GM12891 (cell line): ENCODE measurements around the gene CBFA2T3.

ENCODE experiments used
- DNase-seq: peaks from one replicate; pipeline ENCODE4 v3.0.0; 2011; ENCODE audit warnings: low spot score; ENCODE audit not compliant: insufficient read length
- FAIRE-seq: peaks from 2 replicates; lab custom pipeline; 2011; peaks lifted over from hg19 to GRCh38; lab: Jason Lieb, UNC
- PAX5 ChIP-seq: IDR thresholded peaks from 2 replicates; pipeline ENCODE4 v1.6.1; 2011; ENCODE audit warnings: low read length, moderate library complexity, mild to moderate bottlenecking; ENCODE audit not compliant: insufficient read depth, severe bottlenecking
- POLR2A ChIP-seq: IDR thresholded peaks from 2 replicates; pipeline ENCODE4 v1.6.1; 2011; ENCODE audit warnings: low read depth, low read length, control low read depth
- POLR2AphosphoS5 ChIP-seq: IDR thresholded peaks from 2 replicates; pipeline ENCODE4 v1.6.1; 2011; ENCODE audit warnings: low read depth, low read length, control low read depth
- POU2F2 ChIP-seq: IDR thresholded peaks from 2 replicates; pipeline ENCODE4 v1.6.1; 2011; ENCODE audit warnings: low read depth, mild to moderate bottlenecking, control low read depth, low read length, moderate library complexity
- SPI1 ChIP-seq: IDR thresholded peaks from 2 replicates; pipeline ENCODE4 v1.6.1; 2011; ENCODE audit warnings: low read depth, low read length, control low read depth
- TAF1 ChIP-seq: IDR thresholded peaks from 2 replicates; pipeline ENCODE4 v1.6.1; 2011; ENCODE audit warnings: low read depth, low read length, control low read depth

The CBFA2T3 gene

DNA sequence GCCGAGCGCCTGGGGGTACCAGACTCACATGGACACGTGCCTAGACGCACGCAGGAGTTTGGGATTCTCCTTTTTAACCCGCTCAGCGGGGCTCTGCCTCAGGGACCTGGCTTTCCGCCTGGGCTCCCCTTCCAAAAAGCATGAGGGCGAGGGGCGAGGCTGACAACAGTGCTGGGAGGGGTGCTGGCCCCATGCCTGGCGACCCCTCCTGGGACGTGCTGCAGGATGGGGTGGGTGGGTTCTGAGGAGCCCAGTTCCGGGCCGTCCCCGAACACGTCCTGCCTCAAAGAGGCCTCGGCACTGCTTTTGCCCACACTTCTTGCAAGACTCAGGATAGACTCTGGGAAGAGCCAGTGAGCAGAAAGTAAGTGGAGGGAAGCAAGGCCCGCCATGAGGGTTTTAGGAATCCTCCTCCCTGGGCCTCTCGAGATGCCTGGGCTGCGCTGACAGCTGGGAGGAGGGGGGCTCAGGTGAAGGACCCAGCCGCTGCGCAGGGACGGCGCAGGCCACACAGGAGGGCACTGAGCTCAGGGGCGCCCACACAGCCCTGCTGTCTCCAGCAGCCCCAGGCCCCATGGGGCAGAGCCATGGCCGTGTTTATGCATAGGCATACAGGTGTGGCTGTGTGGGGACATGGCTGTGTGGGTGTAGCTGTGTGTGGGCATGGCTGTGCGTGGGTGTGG lies 95.2 kb downstream of the CBFA2T3 start:
- DNase-seq (no peak), FAIRE-seq (no peak)
- TF ChIP-seq POU2F2 (no peak), POLR2AphosphoS5 (no peak), POLR2A (no peak), TAF1 (no peak), SPI1 (no peak), PAX5 (no peak)

DNA sequence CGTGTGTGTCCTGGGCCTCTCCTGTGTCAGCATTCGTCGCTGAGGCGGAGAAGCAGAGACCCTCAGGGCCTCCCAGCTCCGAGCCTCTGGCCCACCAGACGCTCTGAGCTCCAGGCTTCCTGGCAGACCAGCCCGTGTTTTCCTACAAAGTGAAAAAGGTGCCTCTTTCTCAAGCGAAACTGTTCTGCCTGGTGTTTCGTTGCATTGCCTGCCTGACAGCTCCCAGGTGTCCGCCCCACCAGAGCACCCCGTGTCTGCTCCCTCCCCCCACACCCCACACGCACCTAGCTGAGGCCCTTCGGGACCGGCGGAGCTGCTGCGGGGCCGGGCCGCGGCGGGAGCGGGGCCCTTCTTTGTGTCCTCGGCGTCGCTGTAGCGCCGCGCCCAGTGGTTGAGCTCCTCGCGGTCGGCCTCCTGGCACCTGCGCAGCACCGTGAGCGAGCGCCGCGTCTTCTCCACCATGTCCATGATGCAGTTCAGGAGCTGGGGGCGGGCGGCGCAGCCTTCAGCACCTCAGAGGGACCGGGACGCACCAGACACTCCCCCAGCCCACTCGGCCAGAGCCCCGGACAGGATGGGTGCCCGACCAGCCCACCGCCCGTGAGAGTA lies 95.9 kb downstream of the CBFA2T3 start:
- DNase-seq (no peak), FAIRE-seq (no peak)
- no peak for TF ChIP-seq PAX5
- no peak for TF ChIP-seq SPI1
- no peak for TF ChIP-seq TAF1
- TF ChIP-seq POLR2A = no peak
- TF ChIP-seq POU2F2 = no peak
- no peak for TF ChIP-seq POLR2AphosphoS5

DNA sequence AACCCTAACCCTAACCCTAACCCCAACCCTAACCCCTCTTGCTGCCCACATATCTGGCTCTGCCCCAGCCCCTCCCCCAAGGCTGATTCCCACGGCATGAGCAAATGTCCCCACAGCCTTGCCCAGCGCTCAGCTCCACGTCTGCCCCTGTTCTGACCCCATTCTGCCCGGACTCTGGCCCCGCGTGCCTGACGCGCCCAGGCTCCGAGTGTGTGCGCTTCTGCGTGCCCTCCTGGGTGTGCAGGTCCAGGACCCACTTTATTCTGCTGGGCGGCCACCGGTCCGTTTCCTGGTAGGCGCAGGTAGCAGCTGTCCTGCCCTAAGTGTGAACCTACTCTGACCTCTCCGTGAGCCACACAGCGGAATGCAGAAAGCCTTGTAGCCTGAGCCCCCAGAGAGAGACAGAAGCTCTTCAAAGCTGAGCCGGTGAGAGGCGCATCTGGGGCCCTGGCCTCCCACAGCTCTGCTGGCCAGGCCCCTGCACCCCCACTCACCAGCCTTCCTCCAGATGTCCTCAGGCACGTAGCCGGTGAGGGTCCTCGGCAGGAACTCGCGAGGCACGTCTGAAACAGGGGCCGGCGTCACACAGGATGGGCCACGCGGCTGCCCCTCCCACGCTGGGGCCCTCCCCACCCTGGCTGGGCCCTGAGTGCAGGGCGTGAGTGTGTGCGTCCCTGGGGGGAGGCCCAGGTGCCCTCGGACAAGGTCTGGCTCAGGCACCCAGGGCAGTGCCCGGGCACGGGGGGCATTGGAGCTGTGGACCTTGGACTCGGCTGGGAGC lies 96.6 kb downstream of the CBFA2T3 start:
- DNase-seq (no peak), FAIRE-seq (no peak)
- TF ChIP-seq SPI1 = no peak

- no peak for DNase-seq
- no peak for FAIRE-seq
- TF ChIP-seq POLR2A (no peak), POLR2AphosphoS5 (no peak), SPI1 (no peak), POU2F2 (no peak), TAF1 (no peak), PAX5 (no peak)
Observed at GRCh38 chr16:88879788-88880055, 97.3 kb downstream of the CBFA2T3 start.

DNA sequence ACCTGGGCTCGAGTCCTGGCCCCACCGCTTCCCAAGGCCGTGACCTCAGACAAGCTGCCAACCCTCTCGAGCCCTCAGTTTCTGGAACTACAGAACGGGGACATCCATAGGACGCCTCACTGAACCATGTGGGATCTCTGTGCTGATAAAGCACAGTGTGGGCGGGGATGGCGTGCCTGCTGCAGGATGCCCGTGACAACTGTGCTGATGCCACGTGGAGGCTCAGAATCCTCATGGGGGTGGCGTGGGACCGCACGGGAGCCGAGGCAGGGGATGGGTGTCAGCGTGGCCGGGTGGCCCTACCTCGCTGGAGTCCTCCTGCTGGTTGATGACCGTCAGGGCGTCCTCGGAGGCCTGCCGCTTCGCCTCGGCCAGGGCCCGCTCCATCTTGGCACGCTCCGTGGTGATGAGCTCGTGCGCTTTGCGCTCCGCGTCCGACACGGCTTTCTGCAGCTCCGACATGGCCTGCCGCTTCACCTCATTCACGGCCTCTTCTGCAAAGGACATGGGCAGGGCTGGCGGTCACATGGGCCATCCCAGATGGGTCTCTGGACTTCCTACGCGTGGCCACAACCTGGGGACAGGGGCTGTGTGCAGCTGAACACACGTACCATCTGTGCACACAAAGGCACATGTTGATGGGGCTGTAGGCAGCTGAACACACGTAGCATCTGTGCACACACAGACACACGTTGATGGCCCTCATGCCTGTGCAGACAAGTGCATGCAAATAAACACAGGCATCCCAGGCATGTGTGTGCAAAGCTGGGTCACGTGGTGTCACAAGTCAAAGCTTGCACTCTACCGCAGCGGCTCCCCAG lies 97.8 kb downstream of the CBFA2T3 start:
- no peak for TF ChIP-seq TAF1
- TF ChIP-seq PAX5 = no peak
- TF ChIP-seq POLR2A = no peak
- TF ChIP-seq POLR2AphosphoS5 = no peak
- no peak for TF ChIP-seq SPI1
- no peak for TF ChIP-seq POU2F2
- no peak for FAIRE-seq
- DNase-seq = no peak

GRCh38 chr16:88878356-88878755 lies 98.7 kb downstream of the CBFA2T3 start:
- DNase-seq (no peak), FAIRE-seq (no peak)
- TF ChIP-seq TAF1 (no peak), POU2F2 (no peak), POLR2AphosphoS5 (no peak), POLR2A (no peak), SPI1 (no peak), PAX5 (no peak)

DNA sequence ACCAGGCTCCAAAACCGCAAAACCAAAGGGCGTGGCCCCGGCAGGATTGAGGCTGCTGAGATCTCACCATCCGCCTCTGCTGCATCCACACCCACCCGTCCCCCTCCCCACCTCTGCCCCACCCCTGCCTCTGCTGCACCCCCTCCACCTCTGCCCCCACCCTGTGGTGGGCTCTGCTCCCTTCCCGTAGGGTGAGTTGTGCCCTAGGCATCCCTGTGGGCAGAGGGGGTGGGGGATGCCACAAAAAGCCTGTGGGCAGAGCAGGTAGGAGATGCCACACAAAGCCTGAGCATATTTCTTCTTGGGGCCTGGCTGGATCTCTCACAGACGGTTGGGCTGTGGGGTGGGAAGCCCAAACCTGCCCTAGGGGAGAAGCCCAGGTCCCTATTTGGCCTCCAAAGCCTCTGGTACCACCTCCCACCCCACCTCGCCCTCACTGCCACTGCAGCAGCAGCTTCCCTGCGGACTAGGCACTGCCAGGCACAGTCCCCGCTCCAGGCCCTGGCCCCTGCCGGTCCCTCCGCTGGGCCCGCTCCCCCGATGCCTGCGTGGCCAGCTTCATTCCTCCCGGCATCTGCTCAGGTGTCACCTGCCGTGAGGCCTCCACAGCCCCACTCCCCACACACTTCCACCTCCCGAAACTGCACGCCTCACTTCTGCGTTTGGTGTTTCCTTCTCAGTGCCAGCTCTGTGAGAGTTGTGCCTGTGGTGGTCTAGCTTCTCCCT lies 99.3 kb downstream of the CBFA2T3 start:
- TF ChIP-seq TAF1 = no peak
- TF ChIP-seq POU2F2 = no peak
- TF ChIP-seq PAX5 = no peak
- TF ChIP-seq SPI1 = no peak
- TF ChIP-seq POLR2AphosphoS5 = no peak
- TF ChIP-seq POLR2A = no peak
- DNase-seq (no peak), FAIRE-seq (no peak)

DNA sequence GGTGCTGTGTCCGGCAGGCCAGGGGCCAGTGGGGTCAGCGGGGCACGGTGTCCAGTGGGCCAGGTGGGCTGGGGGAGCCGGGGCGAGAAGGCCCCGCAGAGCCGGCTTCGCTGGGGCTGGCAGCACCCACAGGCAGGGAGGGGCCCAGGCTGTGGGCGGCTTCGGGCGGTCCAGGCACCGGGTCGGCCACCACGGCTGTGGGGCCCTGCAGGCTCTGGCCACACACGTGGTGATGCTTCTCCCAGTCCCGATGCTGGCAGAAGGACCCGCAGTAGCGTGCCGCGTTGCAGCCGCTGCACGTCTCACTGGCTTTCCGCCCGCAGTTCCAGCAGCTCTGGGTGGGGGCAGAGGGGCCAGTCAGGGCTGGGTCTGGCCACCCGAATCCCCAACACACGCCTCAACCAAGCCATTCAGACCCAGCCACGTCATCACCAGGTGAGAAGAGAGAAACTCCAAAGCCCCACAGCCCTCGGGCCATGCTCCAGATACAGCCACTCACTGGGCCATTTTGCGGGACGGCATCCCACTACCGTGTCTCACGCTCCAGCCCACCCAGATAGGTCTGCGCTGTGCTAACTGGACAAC lies 100.0 kb downstream of the CBFA2T3 start:
- no peak for FAIRE-seq
- no peak for DNase-seq
- TF ChIP-seq SPI1 = no peak
- no peak for TF ChIP-seq PAX5
- TF ChIP-seq POLR2A = no peak
- TF ChIP-seq POLR2AphosphoS5 = no peak
- TF ChIP-seq POU2F2 = no peak
- no peak for TF ChIP-seq TAF1

DNA sequence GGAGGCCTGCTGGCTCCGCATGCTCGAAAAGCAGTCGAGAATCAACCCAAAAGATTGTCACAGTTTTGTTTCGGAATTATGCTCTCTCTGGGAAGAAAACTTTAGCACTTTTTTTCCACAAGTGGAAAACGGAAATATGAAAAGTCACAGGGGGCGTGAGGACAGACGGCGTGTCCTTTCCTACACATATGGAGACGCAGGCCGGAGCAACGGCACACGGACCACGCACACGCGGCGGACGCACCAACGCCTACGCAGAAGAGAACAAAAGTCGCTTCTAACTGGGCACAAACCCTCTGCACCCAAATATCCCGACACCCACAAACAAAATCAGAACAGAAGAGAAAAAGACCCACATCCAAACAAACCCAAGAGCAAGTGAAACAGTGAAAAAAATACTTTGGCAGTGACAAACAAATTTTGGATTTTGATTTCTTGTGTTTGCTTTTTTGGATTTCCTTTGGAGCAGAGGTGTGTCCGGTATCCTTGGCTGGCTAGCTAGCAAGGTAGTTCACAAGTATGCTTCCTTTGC lies 101.2 kb downstream of the CBFA2T3 start:
- no peak for TF ChIP-seq TAF1
- no peak for TF ChIP-seq PAX5
- TF ChIP-seq SPI1 = no peak
- TF ChIP-seq POLR2AphosphoS5 = no peak
- no peak for TF ChIP-seq POLR2A
- no peak for TF ChIP-seq POU2F2
- FAIRE-seq (no peak), DNase-seq (no peak)
